ENCODE data around the gene MTERF1. TPM values are rescaled to one million over a fixed set of nuclear protein-coding genes. Genes with fewer than 3 reads are reported as not detected.
"Not testable (repeated sequence)": the region's sequence is repeated elsewhere in the genome, so short reads cannot be mapped to it uniquely, and the experiment has no call there.

The MTERF1 gene
- total RNA-seq, 3 donors from 2014 or later = 17.8 to 21.4 (median 18.9) TPM

GRCh38 chr7:91894781-91895480 is 14.4 kb upstream of the MTERF1 start:
- Mint-ChIP-seq H3K36me3 (ENCODE audit: insufficient read depth) (no peaks in the 10 kb centered on the region), H3K4me1 (ENCODE audit: low read depth) (no peaks in the 10 kb centered on the region), H3K9me3 (no peaks in the 10 kb centered on the region), H3K4me3 (no peak overlapping the region), H3K27me3 (ENCODE audit: low read depth) (peaks cover 7% of the 10 kb centered on the region)
- ATAC-seq (no peak), DNase-seq (no peak)

GRCh38 chr7:91893699-91894098 is 13.2 kb upstream of the MTERF1 start:
- not testable (repeated sequence) for DNase-seq; H3K9me3 Mint-ChIP-seq; ATAC-seq; H3K4me3 Mint-ChIP-seq; H3K36me3 Mint-ChIP-seq (ENCODE audit: insufficient read depth); H3K27me3 Mint-ChIP-seq (ENCODE audit: low read depth); H3K4me1 Mint-ChIP-seq (ENCODE audit: low read depth)

GRCh38 chr7:91892821-91893340 is 12.4 kb upstream of the MTERF1 start:
- no peaks in the 10 kb centered on the region for H3K4me1 Mint-ChIP-seq (ENCODE audit: low read depth)
- no peaks in the 10 kb centered on the region for H3K9me3 Mint-ChIP-seq
- no peak for DNase-seq
- ATAC-seq = no peak
- no peak overlapping the region for H3K4me3 Mint-ChIP-seq
- no peaks in the 10 kb centered on the region for H3K36me3 Mint-ChIP-seq (ENCODE audit: insufficient read depth)
- H3K27me3 Mint-ChIP-seq (ENCODE audit: low read depth) = peaks cover 7% of the 10 kb centered on the region

GRCh38 chr7:91892099-91892705 is 11.7 kb upstream of the MTERF1 start:
- no peak overlapping the region for H3K4me3 Mint-ChIP-seq
- no peaks in the 10 kb centered on the region for H3K9me3 Mint-ChIP-seq
- DNase-seq (no peak), ATAC-seq (no peak)
- peaks cover 7% of the 10 kb centered on the region for H3K27me3 Mint-ChIP-seq (ENCODE audit: low read depth)
- no peaks in the 10 kb centered on the region for H3K36me3 Mint-ChIP-seq (ENCODE audit: insufficient read depth)
- no peaks in the 10 kb centered on the region for H3K4me1 Mint-ChIP-seq (ENCODE audit: low read depth)

GRCh38 chr7:91888271-91889175 is 8.0 kb upstream of the MTERF1 start:
- not testable (repeated sequence) for H3K4me1 Mint-ChIP-seq (ENCODE audit: low read depth); H3K36me3 Mint-ChIP-seq (ENCODE audit: insufficient read depth); H3K27me3 Mint-ChIP-seq (ENCODE audit: low read depth); H3K9me3 Mint-ChIP-seq; DNase-seq; H3K4me3 Mint-ChIP-seq; ATAC-seq

- not testable (repeated sequence) for H3K36me3 Mint-ChIP-seq (ENCODE audit: insufficient read depth); H3K4me3 Mint-ChIP-seq; H3K4me1 Mint-ChIP-seq (ENCODE audit: low read depth); ATAC-seq; DNase-seq; H3K27me3 Mint-ChIP-seq (ENCODE audit: low read depth); H3K9me3 Mint-ChIP-seq
These were observed 7.1 kb upstream of the MTERF1 start for GRCh38 chr7:91887336-91888213.

- Mint-ChIP-seq H3K4me3 (no peak overlapping the region), H3K4me1 (ENCODE audit: low read depth) (peaks cover 17% of the 10 kb centered on the region), H3K36me3 (ENCODE audit: insufficient read depth) (peaks cover 3% of the 10 kb centered on the region), H3K27me3 (ENCODE audit: low read depth) (no peaks in the 10 kb centered on the region), H3K9me3 (no peaks in the 10 kb centered on the region)
- ATAC-seq (no peak), DNase-seq (no peak)
These were observed 3.3 kb upstream of the MTERF1 start for GRCh38 chr7:91883676-91884362.

GRCh38 chr7:91880016-91880412 is 488 bp downstream of the MTERF1 start:
- H3K4me1 Mint-ChIP-seq (ENCODE audit: low read depth) = peaks cover 36% of the 10 kb centered on the region
- ATAC-seq = no peak
- H3K9me3 Mint-ChIP-seq = no peaks in the 10 kb centered on the region

GRCh38 chr7:91876391-91877133 is 3.9 kb downstream of the MTERF1 start:
- no peak for DNase-seq
- peaks cover 37% of the 10 kb centered on the region for H3K36me3 Mint-ChIP-seq (ENCODE audit: insufficient read depth)
- no peaks in the 10 kb centered on the region for H3K9me3 Mint-ChIP-seq
- no peak overlapping the region for H3K4me3 Mint-ChIP-seq
- H3K27me3 Mint-ChIP-seq (ENCODE audit: low read depth) = no peaks in the 10 kb centered on the region
- ATAC-seq = no peak
- peaks cover 39% of the 10 kb centered on the region for H3K4me1 Mint-ChIP-seq (ENCODE audit: low read depth)

More at GRCh38 chr7:91880016-91880412, 488 bp downstream of the MTERF1 start:
- H3K36me3 Mint-ChIP-seq (ENCODE audit: insufficient read depth) = peaks cover 27% of the 10 kb centered on the region
- no peaks in the 10 kb centered on the region for H3K27me3 Mint-ChIP-seq (ENCODE audit: low read depth)
- DNase-seq = no peak
- H3K4me3 Mint-ChIP-seq = peak overlapping the region; percentile 92

GRCh38 chr7:91875851-91876250 is 4.7 kb downstream of the MTERF1 start:
- Mint-ChIP-seq H3K9me3 (no peaks in the 10 kb centered on the region), H3K4me3 (no peak overlapping the region), H3K4me1 (ENCODE audit: low read depth) (peaks cover 35% of the 10 kb centered on the region), H3K27me3 (ENCODE audit: low read depth) (no peaks in the 10 kb centered on the region), H3K36me3 (ENCODE audit: insufficient read depth) (peaks cover 42% of the 10 kb centered on the region)
- ATAC-seq (no peak), DNase-seq (no peak)

GRCh38 chr7:91872928-91873327 is 7.6 kb downstream of the MTERF1 start:
- no peak for ATAC-seq
- Mint-ChIP-seq H3K9me3 (no peaks in the 10 kb centered on the region), H3K4me1 (ENCODE audit: low read depth) (peaks cover 20% of the 10 kb centered on the region), H3K27me3 (ENCODE audit: low read depth) (no peaks in the 10 kb centered on the region), H3K36me3 (ENCODE audit: insufficient read depth) (peaks cover 41% of the 10 kb centered on the region), H3K4me3 (no peak overlapping the region)
- DNase-seq = no peak

GRCh38 chr7:91872069-91872468 is 8.4 kb downstream of the MTERF1 start:
- Mint-ChIP-seq H3K27me3 (ENCODE audit: low read depth) (no peaks in the 10 kb centered on the region), H3K36me3 (ENCODE audit: insufficient read depth) (peaks cover 33% of the 10 kb centered on the region), H3K4me1 (ENCODE audit: low read depth) (peaks cover 13% of the 10 kb centered on the region), H3K9me3 (no peaks in the 10 kb centered on the region), H3K4me3 (no peak overlapping the region)
- DNase-seq (no peak), ATAC-seq (no peak)

- H3K27me3 Mint-ChIP-seq (ENCODE audit: low read depth) = no peaks in the 10 kb centered on the region
These were observed 10.8 kb downstream of the MTERF1 start for GRCh38 chr7:91869661-91870060.

More at GRCh38 chr7:91869661-91870060, 10.8 kb downstream of the MTERF1 start:
- no peak overlapping the region for H3K4me3 Mint-ChIP-seq
- H3K4me1 Mint-ChIP-seq (ENCODE audit: low read depth) = peaks cover 4% of the 10 kb centered on the region
- peaks cover 20% of the 10 kb centered on the region for H3K36me3 Mint-ChIP-seq (ENCODE audit: insufficient read depth)
- DNase-seq (no peak), ATAC-seq (no peak)
- H3K9me3 Mint-ChIP-seq = no peaks in the 10 kb centered on the region
